Ascending aorta (tissue), 2 donors: Measurements from ENCODE around the gene ADRB2. TPM values are rescaled to one million over a fixed set of nuclear protein-coding genes. Genes with fewer than 3 reads are reported as not detected.

Source experiments
- DNase-seq, 2 donors: peaks; one replicate each; pipeline ENCODE4 v3.0.0-alpha.2; 2019; ENCODE audit warnings: low spot score in 2 of 2
- H3K27ac ChIP-seq, 2 donors: fragments of 200-600 bp; sonication (generic); one replicate each; pipeline ENCODE4 v1.5.1; 2016 to 2017; ENCODE audit warnings: mild to moderate bottlenecking in 1 of 2
- H3K27me3 ChIP-seq: fragments of 200-600 bp; sonication (generic); one replicate; pipeline ENCODE4 v1.5.1; 2017
- H3K36me3 ChIP-seq, 2 donors: fragments of 200-600 bp; sonication (generic); one replicate each; pipeline ENCODE4 v1.5.1; 2016
- H3K4me1 ChIP-seq, 2 donors: fragments of 200-600 bp; sonication (generic); one replicate each; pipeline ENCODE4 v1.5.1; 2016 to 2017; ENCODE audit warnings: mild to moderate bottlenecking in 1 of 2
- H3K4me3 ChIP-seq, 2 donors: fragments of 200-600 bp; sonication (generic); one replicate each; pipeline ENCODE4 v1.5.1; 2016 to 2017; ENCODE audit warnings: mild to moderate bottlenecking in 1 of 2
- H3K9me3 ChIP-seq, 2 donors: fragments of 200-600 bp; sonication (generic); one replicate each; pipeline ENCODE4 v1.5.1; 2016
- intact Hi-C: fragments of 100-400 bp; cut with DNase I; formaldehyde crosslinking; loops from one replicate; pipeline ENCODE4 v1.15.1; 2023
- total RNA-seq: library from RNA; depleted of rRNA; stranded (reverse); fragments of >200 nt; gene quantifications from one replicate; pipeline ENCODE4 v1.1.0, GENCODE V29; 2016
- TF ChIP-seq, protein P1 (sequence below), 3 experiments: fragments of 200-600 bp in 2 of 3; fragments of 450-650 bp in 1 of 3; sonication (generic) in 2 of 3; IDR thresholded peaks; one replicate each; pipeline ENCODE4 v1.5.1; 2016 to 2019; ENCODE audit warnings: antibody characterized with exemption in 3 of 3, mild to moderate bottlenecking in 1 of 3, moderate library complexity in 1 of 3

The ADRB2 gene
- total RNA-seq, 1 donor from 2014 or later: 11.2 TPM

DNA sequence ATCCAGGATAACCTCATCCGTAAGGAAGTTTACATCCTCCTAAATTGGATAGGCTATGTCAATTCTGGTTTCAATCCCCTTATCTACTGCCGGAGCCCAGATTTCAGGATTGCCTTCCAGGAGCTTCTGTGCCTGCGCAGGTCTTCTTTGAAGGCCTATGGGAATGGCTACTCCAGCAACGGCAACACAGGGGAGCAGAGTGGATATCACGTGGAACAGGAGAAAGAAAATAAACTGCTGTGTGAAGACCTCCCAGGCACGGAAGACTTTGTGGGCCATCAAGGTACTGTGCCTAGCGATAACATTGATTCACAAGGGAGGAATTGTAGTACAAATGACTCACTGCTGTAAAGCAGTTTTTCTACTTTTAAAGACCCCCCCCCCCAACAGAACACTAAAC is 1.3 kb downstream of the ADRB2 start:
- H3K4me1 ChIP-seq: peaks cover 0 to 17% of the 10 kb centered on the region in 2 donors
- H3K36me3 ChIP-seq: no peaks in the 10 kb centered on the region
- peak overlapping the region; percentile 59 to 71 for H3K4me3 ChIP-seq
- H3K27ac ChIP-seq: peak overlapping the region; percentile 77 to 85
- H3K27me3 ChIP-seq: no peaks in the 10 kb centered on the region
- TF ChIP-seq, protein P1, sequence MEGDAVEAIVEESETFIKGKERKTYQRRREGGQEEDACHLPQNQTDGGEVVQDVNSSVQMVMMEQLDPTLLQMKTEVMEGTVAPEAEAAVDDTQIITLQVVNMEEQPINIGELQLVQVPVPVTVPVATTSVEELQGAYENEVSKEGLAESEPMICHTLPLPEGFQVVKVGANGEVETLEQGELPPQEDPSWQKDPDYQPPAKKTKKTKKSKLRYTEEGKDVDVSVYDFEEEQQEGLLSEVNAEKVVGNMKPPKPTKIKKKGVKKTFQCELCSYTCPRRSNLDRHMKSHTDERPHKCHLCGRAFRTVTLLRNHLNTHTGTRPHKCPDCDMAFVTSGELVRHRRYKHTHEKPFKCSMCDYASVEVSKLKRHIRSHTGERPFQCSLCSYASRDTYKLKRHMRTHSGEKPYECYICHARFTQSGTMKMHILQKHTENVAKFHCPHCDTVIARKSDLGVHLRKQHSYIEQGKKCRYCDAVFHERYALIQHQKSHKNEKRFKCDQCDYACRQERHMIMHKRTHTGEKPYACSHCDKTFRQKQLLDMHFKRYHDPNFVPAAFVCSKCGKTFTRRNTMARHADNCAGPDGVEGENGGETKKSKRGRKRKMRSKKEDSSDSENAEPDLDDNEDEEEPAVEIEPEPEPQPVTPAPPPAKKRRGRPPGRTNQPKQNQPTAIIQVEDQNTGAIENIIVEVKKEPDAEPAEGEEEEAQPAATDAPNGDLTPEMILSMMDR (IDR thresholded peaks at IDR 0.05): no peak
- DNase-seq: no peak
- intact Hi-C loops: loop anchor here (2.0 to 5.0 kb wide), 4 partner anchors 75 to 445 kb away; partner anchors contain the start of gene FBXO38
- no peaks in the 10 kb centered on the region for H3K9me3 ChIP-seq

DNA sequence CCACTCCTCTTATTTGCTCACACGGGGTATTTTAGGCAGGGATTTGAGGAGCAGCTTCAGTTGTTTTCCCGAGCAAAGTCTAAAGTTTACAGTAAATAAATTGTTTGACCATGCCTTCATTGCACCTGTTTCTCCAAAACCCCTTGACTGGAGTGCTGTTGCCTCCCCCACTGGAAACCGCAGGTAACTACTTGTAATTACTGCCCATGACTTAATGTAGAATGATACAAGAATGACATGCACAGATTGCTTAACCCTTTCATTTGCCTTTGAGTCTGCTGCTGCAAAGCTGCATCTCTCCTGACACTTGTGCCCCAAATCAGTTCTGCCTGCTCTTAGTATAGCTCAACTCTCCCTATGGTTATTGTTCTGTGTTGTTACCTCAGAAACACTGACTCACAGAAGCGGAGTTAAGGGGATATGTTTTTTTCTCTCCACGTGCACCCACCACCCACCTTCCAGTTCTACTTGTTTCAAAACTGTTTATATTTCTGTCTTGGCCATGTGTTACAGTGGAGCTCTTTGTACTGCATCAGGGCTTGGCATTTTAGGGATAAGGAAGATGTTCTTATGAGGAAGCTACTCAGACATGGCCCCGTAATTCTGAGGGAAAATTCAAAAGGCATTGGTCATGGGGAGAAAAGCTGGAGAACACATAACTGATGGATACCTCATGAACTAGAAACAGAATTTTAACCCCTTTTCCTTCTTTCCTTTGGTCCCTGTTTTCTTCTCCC is 2.3 kb downstream of the ADRB2 start:
- H3K27me3 ChIP-seq: no peaks in the 10 kb centered on the region
- peaks cover 0 to 17% of the 10 kb centered on the region in 2 donors for H3K4me1 ChIP-seq
- no peak for DNase-seq
- no peaks in the 10 kb centered on the region for H3K36me3 ChIP-seq
- peak overlapping the region in 1 of 2 donors; percentile 19 for H3K27ac ChIP-seq
- TF ChIP-seq, protein P1 (IDR thresholded peaks at IDR 0.05): no peak
- no peaks in the 10 kb centered on the region for H3K9me3 ChIP-seq
- H3K4me3 ChIP-seq: peak overlapping the region; percentile 59 to 71
- intact Hi-C loops: loop anchor here (5.0 kb wide), 3 partner anchors 74 to 446 kb away; partner anchors contain the start of gene FBXO38

- Histone ChIP-seq H3K4me1 (peaks cover 0 to 17% of the 10 kb centered on the region in 2 donors), H3K36me3 (no peaks in the 10 kb centered on the region), H3K9me3 (no peaks in the 10 kb centered on the region), H3K4me3 (peak overlapping the region in 1 of 2 donors; percentile 71), H3K27ac (no peak overlapping the region), H3K27me3 (no peaks in the 10 kb centered on the region)
- TF ChIP-seq, protein P1 (IDR thresholded peaks at IDR 0.05): no peak
- no peak for DNase-seq
- intact Hi-C loops: loop anchor here (5.0 kb wide), 3 partner anchors 73 to 447 kb away; partner anchors contain the start of gene FBXO38
Measured at GRCh38 chr5:148829248-148829594, 2.8 kb downstream of the ADRB2 start.

DNA sequence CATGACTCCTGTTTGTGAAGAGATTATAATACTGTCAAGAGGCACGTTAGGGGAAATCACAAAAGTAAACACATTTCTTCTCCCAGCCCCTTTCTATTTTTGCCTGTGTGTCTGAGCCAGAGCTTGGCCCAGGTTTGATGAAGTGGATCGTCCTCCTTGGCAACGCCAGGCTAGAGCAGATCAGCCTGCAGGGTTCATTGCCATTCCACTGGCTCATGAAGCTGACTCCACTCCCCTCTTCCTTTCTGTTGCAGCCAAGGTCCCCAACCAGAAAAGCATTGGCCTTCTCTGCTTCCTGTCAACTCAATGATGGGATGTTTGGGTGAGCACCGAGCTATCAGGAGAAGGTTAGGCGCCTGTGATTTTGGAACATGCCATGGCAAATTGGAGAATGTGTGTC is 3.3 kb downstream of the ADRB2 start:
- H3K36me3 ChIP-seq: no peaks in the 10 kb centered on the region
- peaks cover 0 to 17% of the 10 kb centered on the region in 2 donors for H3K4me1 ChIP-seq
- H3K4me3 ChIP-seq: peak overlapping the region in 1 of 2 donors; percentile 71
- DNase-seq: no peak
- H3K27me3 ChIP-seq: no peaks in the 10 kb centered on the region
- TF ChIP-seq, protein P1 (IDR thresholded peaks at IDR 0.05): no peak
- intact Hi-C loops: loop anchor here (5.0 kb wide), 3 partner anchors 73 to 447 kb away; partner anchors contain the start of gene FBXO38
- no peaks in the 10 kb centered on the region for H3K9me3 ChIP-seq
- no peak overlapping the region for H3K27ac ChIP-seq

DNA sequence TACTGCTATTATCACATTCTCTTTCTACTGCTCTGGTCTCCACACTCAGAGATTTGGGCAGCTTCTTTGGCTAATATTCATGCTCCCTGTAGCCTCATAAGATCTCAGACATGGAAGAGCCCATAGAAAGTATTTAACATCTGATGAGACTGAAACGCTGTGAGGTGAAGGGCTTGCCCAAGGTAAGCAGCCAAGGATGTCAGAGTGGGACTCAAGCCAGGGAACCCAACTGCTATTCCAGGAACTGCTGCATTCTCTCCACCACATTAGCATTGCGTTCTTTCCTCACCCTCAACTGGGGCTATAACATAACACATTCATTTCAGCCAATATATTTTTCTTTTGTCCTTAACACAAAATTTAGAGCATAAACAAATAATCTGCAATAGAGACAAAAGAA is 3.8 kb downstream of the ADRB2 start:
- no peak for DNase-seq
- Histone ChIP-seq H3K36me3 (no peaks in the 10 kb centered on the region), H3K27ac (no peak overlapping the region), H3K4me1 (peaks cover 0 to 17% of the 10 kb centered on the region in 2 donors), H3K27me3 (no peaks in the 10 kb centered on the region), H3K9me3 (no peaks in the 10 kb centered on the region), H3K4me3 (peak overlapping the region in 1 of 2 donors; percentile 71)
- TF ChIP-seq, protein P1 (IDR thresholded peaks at IDR 0.05): no peak
- intact Hi-C loops: no loop called here
